Mononuclear cell (primary cell): Measurements from ENCODE around the gene PPM1D. TPM values are rescaled to one million over a fixed set of nuclear protein-coding genes. Genes with fewer than 3 reads are reported as not detected.
"Not testable (repeated sequence)": the region's sequence is repeated elsewhere in the genome, so short reads cannot be mapped to it uniquely, and the experiment has no call there.

Experiments
- H3K27me3 ChIP-seq: 2 replicates; pipeline ENCODE4 v1.6.0; 2011; ENCODE audit warnings: low read length, control low read depth; ENCODE audit not compliant: insufficient read depth
- H3K4me1 ChIP-seq: 2 replicates; pipeline ENCODE4 v1.5.1; 2011; ENCODE audit warnings: mild to moderate bottlenecking, low read length, control low read depth; ENCODE audit not compliant: insufficient read depth
- H3K4me3 ChIP-seq: 2 replicates; pipeline ENCODE4 v1.5.1; 2011; ENCODE audit warnings: mild to moderate bottlenecking, low read length, moderate library complexity
- H3K9me3 ChIP-seq: 2 replicates; pipeline ENCODE4 v1.5.1; 2011; ENCODE audit warnings: low read depth, mild to moderate bottlenecking, control low read depth, low read length
- total RNA-seq: library from RNA; depleted of rRNA; stranded (reverse); fragments of >200 nt; gene quantifications from one replicate; pipeline ENCODE4 v1.2.3, GENCODE V29; 2012

PPM1D gene
- total RNA-seq, 1 donor, result 14.8 TPM

DNA sequence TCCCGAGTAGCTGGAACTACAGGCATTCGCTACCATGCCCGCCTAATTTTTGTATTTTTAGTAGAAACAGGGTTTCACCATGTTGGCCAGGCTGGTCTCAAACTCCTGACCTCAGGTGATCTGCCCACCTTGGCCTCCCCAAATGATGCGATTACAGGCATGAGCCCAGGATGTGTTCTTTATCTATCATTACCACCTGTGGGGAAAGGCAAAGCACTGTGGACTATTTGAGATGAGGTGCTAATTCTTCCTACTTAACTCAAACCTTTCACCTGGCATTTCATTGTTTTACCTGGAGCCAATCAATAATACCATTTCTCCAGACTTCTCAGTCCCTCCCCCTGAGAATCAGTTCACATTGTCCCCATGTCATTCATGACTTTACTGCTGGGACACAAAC, 20.4 kb upstream of the PPM1D start:
- H3K4me1 ChIP-seq, result peaks cover 16% of the 10 kb centered on the region
- no peaks in the 10 kb centered on the region for H3K27me3 ChIP-seq
- H3K9me3 ChIP-seq, result no peaks in the 10 kb centered on the region
- H3K4me3 ChIP-seq, result no peak overlapping the region

DNA sequence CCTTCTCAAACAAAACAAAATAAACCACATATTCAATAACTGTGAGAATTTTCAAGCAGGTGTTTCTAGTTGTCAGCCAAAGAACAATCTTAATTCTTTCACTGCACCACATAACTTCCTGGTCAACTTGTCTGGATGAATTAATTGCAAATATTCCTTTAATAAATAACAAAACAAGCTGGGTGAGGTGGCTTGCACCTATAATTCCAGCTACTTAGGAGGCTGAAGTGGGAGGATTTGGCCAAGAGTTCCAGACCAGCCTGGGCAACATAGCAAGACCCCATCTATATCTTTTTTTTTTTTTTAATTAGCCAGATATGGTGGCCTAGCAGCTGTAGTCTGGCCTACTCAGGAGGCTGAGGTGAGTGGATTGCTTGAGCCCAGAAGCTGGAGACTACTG, 17.0 kb upstream of the PPM1D start:
- Histone ChIP-seq H3K9me3 (no peaks in the 10 kb centered on the region), H3K4me1 (no peaks in the 10 kb centered on the region), H3K27me3 (no peaks in the 10 kb centered on the region)

DNA sequence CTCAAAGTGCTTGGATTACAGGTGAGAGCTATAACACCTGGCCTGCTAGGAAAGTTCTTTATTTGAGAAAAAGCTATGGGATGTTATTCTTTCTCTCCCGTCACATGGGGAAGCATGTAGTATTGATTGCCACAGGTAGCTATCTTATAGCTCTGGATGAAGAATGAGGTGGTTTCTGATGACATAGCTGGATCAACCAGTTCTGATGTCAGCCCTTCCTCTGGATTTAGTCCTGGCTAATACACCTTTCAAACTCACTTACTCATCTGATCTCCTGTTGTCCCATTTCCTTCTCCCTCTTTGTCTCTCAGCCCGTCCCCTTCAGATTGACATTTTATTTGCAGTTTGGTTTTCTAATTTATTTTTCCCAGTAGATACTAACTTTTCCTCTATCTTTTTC, 14.1 kb upstream of the PPM1D start:
- Histone ChIP-seq H3K9me3 (no peaks in the 10 kb centered on the region), H3K4me3 (no peak overlapping the region), H3K27me3 (no peaks in the 10 kb centered on the region), H3K4me1 (no peaks in the 10 kb centered on the region)

More for the DNA sequence above, 17.0 kb upstream of the PPM1D start:
- no peak overlapping the region for H3K4me3 ChIP-seq

DNA sequence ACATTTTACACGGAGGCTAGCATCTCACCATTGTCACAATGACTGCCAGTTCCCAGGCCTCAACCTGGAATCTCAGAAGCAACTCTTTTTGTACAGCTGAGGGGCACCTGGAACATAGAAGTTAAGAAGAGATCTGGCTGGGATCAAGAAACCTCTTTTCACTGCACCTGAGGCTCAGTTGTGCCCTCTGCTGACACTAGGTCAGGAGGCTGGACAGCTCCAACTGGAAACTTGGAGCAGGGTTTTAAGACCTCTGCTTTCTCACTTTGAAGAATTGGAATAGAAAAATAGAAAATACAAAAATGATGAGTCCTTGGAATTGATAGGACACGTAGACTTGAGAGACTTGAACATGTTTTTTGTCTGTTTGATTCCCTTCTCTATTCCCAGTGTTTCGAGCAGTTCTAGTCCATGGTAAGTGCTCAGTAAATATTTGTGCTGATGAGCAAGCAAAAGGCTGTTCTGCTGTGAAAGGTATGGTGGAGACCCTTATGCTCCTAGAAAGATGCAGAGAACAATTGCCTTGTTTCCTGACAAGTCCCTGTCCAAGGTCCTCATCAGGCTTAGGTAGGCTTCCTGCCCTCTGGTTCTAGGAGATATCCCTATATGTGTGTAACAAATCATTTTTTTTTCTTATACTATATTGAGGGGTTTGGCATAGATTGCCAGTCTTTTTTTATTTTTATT, 13.6 kb upstream of the PPM1D start:
- Histone ChIP-seq H3K27me3 (no peaks in the 10 kb centered on the region), H3K4me3 (no peak overlapping the region)

DNA sequence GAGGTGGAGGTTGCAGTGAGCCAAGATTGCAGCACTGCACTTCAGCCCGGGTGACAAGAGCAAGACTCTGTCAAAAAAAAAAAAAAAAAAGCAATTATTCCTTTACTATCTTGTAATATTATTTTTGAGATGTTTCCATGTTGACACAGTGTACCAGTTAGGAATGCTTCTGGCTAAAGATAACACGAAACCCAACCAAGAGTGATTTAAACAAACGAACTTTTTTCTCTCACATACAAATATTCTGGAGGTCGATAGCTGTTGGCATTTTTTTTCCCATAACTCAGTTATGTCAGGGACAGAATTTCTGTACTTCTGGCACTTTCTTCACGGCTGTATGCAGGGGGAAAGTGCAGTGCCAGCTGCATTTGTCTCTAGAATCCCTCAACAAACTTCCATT, 9.9 kb upstream of the PPM1D start:
- H3K9me3 ChIP-seq, result no peaks in the 10 kb centered on the region
- no peaks in the 10 kb centered on the region for H3K4me1 ChIP-seq
- H3K27me3 ChIP-seq, result no peaks in the 10 kb centered on the region
- H3K4me3 ChIP-seq, result no peak overlapping the region

More for the DNA sequence above, 13.6 kb upstream of the PPM1D start:
- H3K9me3 ChIP-seq, result no peaks in the 10 kb centered on the region
- H3K4me1 ChIP-seq, result no peaks in the 10 kb centered on the region

DNA sequence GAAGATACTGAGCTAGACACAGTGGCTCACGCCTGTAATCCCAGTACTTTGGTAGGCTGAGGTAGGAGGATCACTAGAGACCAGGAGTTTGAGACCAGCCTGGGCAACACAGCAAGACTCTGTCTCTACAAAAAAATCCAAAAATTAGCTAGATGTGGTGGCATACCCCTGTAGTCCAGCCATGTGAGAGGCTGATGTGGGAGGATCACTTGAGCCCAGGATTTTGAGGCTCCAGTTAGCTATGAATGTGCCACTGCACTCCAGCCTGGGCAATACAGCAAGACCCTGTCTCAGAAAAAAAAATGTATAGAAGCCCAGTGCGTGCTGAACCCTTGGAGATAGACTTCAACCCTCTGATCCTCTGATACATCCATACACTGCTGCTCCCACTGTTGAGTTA, 7.2 kb upstream of the PPM1D start:
- H3K4me3 ChIP-seq, result no peak overlapping the region

DNA sequence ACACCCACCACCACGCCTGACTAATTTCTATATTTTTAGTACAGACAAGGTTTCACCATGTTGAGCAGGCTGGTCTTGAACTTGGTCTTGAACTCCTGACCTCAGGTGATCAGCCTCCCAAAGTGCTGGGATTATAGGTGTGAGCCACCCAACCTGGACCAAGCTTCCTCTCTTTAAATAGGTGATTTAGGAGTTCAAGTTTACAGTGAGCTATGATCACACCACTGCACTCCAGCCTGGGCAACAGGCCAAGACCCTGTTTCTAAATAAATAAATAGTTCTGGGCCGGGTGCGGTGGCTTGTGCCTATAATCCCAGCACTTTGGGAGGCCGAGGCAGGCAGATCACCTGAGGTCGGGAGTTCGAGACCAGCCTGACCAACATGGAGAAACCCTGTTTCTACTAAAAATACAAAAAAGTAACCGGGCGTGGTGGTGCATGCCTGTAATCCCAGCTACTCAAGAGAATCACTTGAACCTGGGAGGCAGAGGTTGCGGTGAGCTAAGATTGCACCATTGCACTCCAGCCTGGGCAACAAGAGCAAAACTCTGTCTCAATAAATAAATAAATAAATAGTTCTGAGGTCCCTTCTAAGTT, 6.5 kb upstream of the PPM1D start:
- H3K4me1 ChIP-seq, result peaks cover 15% of the 10 kb centered on the region
- H3K4me3 ChIP-seq, H3K27me3 ChIP-seq, H3K9me3 ChIP-seq: not testable (repeated sequence)

More for the DNA sequence above, 7.2 kb upstream of the PPM1D start:
- Histone ChIP-seq H3K9me3 (no peaks in the 10 kb centered on the region), H3K27me3 (no peaks in the 10 kb centered on the region), H3K4me1 (peaks cover 7% of the 10 kb centered on the region)

DNA sequence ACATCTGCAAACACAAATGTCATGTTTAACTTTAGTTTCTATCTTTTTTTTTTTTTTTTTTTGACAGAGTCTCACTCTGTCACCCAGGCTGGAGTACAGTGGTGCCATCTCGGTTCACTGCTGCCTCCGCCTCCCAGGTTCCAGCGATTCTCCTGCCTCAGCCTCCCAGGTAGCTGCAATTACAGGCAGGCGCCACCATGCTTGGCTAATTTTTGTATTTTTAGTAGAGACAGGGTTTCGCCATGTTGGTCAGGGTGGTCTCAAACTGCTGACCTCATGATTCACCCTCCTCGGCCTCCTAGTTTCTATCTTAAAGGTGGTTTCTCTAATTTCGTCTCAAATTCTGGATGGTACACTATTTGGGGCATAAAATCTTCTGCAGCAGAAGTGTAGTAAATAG, 5.8 kb upstream of the PPM1D start:
- not testable (repeated sequence) for H3K9me3 ChIP-seq, H3K27me3 ChIP-seq, H3K4me3 ChIP-seq
- H3K4me1 ChIP-seq, result peaks cover 21% of the 10 kb centered on the region

DNA sequence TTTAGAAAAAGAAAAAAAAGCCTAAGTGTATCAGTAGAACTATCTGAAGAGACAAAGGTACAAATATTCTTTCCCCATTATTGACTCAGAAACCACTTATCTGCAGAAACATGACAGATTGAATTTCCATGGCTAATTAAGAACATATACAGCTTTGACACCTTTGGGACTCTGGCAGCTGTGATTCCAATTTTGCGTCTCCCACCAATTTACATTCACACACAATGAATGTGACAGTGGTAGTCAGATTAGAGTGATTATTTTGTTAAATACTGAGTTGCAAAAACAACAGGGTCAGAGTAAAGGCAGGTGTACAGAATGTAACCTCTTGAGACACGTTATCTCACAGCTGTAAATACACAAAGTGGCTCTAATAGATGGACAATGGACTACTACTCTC, 5.3 kb upstream of the PPM1D start:
- Histone ChIP-seq H3K9me3 (no peaks in the 10 kb centered on the region), H3K4me1 (peaks cover 26% of the 10 kb centered on the region), H3K4me3 (no peak overlapping the region), H3K27me3 (no peaks in the 10 kb centered on the region)

DNA sequence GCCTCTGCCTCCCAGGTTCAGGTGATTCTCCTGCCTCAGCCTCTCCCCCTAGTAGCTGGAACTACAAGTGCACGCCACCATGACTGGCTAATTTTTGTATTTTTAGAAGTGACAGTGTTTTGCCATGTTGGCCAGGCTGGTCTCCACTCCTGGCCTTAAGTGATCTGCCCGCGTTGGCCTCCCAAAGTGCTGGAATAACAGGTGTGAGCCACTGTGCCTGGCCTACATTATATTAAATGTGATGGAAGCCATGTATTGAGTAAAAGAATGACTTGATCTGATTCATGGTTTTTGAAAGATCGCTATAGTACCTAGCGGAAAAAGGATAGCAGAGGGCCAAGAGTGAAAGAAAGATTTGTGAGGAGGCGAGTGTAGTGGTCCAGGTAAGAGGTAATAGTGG, 2.7 kb upstream of the PPM1D start:
- Histone ChIP-seq H3K9me3 (no peaks in the 10 kb centered on the region), H3K27me3 (no peaks in the 10 kb centered on the region), H3K4me3 (no peak overlapping the region), H3K4me1 (peaks cover 36% of the 10 kb centered on the region)

DNA sequence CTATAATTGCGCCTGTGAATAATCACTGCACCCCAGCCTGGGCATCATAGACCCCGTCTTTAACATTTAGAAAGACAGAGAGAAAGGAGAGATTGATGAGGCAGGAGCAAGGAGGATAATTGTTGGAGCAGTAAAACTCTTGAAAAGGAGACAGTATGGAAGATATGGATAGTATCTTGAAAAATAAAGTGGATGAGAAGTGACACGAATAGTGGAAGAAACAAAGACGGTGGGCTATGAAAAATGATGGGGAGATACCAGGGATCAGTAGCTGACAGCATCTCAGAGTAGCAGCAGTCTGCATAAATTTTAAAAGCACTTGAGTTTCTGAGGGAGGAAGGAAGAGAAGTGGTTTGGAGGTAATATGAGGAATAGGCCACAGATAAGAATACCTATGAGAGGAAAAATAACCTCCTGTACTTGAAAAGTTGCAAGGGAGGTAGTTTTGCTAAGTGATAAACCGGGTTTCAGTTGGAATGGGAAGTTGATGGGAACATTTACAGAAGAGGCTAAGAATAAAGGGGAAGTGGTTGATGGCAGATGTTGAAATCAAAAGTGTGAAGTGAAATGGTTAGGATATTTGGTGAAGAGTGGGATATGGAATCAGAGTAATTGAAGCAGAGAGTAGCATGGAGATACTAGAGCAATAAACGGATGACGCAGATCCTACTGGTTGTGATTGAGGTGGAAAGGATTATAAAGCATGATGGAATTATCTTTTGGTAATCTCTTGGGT, 1.8 kb upstream of the PPM1D start:
- peaks cover 44% of the 10 kb centered on the region for H3K4me1 ChIP-seq
- H3K9me3 ChIP-seq, result no peaks in the 10 kb centered on the region
- H3K27me3 ChIP-seq, result no peaks in the 10 kb centered on the region
- H3K4me3 ChIP-seq, result no peak overlapping the region

DNA sequence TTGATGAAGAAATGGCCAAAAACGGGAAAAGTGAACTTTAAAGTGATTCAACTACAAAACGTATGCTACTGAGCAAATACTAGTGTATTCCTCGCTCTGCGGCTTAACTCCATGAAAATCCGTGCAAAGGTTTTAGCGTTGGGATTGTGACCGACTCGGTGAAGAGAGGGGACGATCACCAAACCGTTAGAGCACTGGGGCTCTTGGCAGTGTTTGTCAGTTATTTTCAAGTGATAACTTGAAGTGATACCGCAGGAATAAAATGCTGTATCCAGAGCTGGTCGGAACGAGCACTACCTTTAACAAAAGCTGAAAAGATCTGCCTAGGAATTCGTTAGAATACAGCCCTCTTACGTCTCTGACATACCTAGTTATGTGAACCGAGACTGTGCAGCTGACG, 773 bp upstream of the PPM1D start:
- H3K9me3 ChIP-seq, result no peaks in the 10 kb centered on the region
- H3K27me3 ChIP-seq, result no peaks in the 10 kb centered on the region
- H3K4me3 ChIP-seq, result peak overlapping the region; percentile 88
- H3K4me1 ChIP-seq, result peaks cover 49% of the 10 kb centered on the region

DNA sequence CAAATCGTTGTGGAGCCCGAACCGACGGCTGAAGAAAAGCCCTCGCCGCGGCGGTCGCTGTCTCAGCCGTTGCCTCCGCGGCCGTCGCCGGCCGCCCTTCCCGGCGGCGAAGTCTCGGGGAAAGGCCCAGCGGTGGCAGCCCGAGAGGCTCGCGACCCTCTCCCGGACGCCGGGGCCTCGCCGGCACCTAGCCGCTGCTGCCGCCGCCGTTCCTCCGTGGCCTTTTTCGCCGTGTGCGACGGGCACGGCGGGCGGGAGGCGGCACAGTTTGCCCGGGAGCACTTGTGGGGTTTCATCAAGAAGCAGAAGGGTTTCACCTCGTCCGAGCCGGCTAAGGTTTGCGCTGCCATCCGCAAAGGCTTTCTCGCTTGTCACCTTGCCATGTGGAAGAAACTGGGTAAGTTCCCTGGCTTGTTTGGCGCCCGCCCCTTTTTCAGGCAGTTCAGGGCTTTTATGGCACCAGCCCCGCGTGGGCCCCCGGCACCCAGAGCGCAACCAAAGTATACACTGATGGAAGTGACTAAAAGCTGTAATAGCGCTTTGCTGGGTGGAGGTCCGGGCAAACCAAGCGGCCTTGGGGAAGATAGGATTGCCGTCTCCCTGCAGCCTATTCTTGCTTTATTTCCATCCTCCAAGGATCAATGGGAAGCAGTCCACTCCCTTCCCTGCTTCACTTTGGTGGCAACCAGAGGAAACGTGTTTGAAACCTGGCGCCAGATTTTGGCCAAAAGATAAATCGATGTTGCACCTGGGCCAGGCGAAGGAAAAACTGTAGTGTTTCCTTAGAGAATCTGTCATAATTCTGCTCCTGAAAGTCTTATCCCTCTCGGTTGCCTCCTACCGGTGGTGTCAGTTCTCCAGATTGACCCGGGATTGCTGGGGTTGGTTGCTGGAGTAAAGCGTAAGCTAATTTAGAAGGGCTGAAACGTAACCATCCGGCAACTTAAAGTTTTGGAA, 775 bp downstream of the PPM1D start:
- peak overlapping the region; percentile 88 for H3K4me3 ChIP-seq
- H3K27me3 ChIP-seq, result no peaks in the 10 kb centered on the region
- no peaks in the 10 kb centered on the region for H3K9me3 ChIP-seq
- peaks cover 59% of the 10 kb centered on the region for H3K4me1 ChIP-seq

DNA sequence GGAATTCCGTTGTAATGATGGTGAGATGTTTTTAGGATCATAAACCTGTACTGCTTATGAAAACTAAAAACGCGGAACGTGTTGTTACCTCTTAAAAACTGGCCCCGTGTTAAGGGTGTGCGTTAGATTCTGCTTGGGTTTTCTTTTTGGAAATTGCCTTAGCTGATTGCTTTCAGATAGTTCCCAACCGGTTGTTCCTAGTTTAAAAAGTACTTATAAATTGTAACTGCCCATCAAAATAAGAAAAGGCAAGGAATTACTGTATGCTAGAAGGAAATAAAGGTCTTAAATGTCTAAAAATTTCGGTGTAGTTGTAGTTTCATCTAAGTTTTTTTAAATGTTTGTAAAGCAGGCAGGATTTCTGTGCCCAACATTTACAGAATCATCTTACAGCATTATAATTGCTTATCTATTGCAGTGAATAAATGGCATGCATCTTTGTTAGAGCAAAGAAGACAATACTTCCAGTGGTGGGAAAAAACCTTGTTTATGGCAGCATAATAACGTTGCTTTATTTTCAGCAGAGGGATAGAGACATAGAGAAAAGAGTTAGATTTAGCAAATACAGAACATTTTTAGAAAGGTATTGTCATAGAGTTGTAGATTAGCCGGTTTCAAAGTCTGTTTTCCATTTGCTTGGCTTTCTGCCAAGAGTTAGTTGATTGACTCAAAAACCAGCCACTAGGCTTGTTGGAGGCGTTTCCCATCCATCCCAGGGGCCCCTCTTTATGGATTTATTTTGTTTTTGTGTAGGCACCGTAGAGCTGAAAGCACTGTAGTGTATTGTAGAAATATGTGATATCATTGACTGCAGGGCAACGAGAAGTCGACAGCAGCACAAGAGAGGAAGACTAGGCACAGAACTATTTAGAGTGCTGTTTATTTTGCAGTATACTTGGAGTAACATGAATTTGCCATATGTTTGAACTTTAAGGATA, 1.7 kb downstream of the PPM1D start:
- Histone ChIP-seq H3K4me3 (peak overlapping the region; percentile 88), H3K4me1 (peaks cover 59% of the 10 kb centered on the region), H3K9me3 (no peaks in the 10 kb centered on the region), H3K27me3 (no peaks in the 10 kb centered on the region)
